Choroid plexus epithelial cell (primary cell): ENCODE data around the gene TMEM144.
"Not testable (repeated sequence)": the region's sequence is repeated elsewhere in the genome, so short reads cannot be mapped to it uniquely, and the experiment has no call there.

Experiments
- DNase-seq: peaks from one replicate; pipeline ENCODE4 v3.0.0-alpha.2; 2010; ENCODE audit warnings: low read depth
- H3K4me3 ChIP-seq: 2 replicates; pipeline ENCODE4 v1.5.1; 2011; ENCODE audit warnings: low read depth, mild to moderate bottlenecking, control low read depth, low read length, moderate library complexity
- TF ChIP-seq, protein P1 (sequence below): conservative IDR thresholded peaks from 2 replicates; pipeline ENCODE4 v1.5.1; 2011; ENCODE audit warnings: low read depth, mild to moderate bottlenecking, control low read depth, inconsistent platforms, low read length, moderate library complexity

The TMEM144 gene

DNA sequence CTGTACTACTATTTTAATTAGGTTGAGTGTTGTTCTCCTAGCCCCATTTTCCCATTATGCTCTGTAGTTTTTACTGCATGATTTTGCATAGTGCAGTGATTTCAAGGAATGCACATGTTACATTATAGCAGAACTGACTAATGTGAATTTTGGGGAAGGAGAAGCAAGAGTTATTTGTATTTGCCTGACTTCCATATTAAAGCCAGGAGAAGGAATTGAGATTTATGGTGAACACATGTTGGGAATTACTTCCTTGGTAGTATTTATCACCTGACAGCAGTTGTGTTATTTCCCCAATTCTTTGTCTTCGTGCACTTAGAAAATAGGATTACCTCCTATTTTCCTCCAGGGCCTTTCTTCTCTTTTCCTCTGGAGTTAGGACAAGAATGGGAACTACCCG lies 3.2 kb downstream of the TMEM144 start:
- TF ChIP-seq, protein P1, sequence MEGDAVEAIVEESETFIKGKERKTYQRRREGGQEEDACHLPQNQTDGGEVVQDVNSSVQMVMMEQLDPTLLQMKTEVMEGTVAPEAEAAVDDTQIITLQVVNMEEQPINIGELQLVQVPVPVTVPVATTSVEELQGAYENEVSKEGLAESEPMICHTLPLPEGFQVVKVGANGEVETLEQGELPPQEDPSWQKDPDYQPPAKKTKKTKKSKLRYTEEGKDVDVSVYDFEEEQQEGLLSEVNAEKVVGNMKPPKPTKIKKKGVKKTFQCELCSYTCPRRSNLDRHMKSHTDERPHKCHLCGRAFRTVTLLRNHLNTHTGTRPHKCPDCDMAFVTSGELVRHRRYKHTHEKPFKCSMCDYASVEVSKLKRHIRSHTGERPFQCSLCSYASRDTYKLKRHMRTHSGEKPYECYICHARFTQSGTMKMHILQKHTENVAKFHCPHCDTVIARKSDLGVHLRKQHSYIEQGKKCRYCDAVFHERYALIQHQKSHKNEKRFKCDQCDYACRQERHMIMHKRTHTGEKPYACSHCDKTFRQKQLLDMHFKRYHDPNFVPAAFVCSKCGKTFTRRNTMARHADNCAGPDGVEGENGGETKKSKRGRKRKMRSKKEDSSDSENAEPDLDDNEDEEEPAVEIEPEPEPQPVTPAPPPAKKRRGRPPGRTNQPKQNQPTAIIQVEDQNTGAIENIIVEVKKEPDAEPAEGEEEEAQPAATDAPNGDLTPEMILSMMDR: no peak
- no peak for DNase-seq
- H3K4me3 ChIP-seq: no peak overlapping the region

DNA sequence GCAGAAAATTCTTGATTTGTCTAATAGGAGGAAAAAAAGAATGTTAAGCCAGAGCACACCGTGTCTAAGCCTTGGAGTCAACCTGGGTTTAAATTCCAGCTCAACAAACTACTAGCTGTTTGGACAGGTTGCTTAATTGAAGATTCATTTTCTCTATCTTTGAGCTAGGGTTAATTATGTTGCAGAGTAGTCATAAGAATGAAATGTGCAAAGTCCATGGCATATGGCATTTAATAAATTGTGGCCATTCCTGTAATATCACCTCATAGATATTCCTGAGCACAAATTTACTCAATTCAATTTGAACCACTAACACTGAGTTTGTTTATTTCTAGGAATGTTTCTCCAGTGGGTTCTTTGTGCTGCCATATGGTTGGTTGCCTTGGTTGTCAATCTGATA lies 4.6 kb downstream of the TMEM144 start:
- no peak for DNase-seq
- TF ChIP-seq, protein P1: no peak
- H3K4me3 ChIP-seq: no peak overlapping the region

DNA sequence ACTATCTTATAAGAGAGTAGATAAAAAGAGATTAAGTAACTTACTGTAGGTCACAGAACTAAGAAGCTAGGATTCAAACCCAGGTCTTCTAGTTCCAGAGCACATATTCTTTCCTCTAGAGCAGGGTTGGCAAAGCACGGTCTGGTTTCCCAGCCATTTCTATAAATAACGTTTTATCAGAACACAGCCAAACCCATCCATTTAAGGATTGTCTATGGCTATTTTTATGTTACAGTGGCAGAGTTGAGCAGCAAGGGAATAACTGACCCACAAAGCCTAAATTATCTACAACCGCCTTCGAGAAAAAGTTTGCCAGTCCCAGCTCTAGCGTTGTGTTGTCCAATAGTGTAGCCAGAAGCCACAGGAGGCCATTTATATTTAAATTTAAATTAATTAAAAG lies 7.5 kb downstream of the TMEM144 start:
- DNase-seq: no peak
- H3K4me3 ChIP-seq: no peak overlapping the region
- TF ChIP-seq, protein P1: no peak

DNA sequence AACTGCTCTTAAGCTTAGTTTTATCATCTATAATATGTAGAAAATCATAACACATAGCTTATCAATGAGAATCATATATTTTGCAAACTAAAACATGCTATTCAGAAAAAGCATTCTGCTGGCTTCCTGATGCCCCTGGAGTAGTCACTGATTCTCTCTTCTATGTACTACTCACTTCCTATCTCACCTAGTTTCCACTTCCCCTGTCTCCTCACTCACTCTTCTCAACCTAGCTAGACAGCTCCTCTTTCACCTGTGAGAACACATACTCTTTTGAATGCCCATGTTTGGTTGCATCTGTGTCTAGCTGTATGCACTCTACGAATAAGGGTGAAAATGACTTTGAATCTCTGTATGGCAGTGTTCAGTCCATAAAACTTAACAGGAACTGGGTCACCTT lies 9.3 kb downstream of the TMEM144 start:
- no peak for DNase-seq
- H3K4me3 ChIP-seq: no peak overlapping the region
- TF ChIP-seq, protein P1: no peak

DNA sequence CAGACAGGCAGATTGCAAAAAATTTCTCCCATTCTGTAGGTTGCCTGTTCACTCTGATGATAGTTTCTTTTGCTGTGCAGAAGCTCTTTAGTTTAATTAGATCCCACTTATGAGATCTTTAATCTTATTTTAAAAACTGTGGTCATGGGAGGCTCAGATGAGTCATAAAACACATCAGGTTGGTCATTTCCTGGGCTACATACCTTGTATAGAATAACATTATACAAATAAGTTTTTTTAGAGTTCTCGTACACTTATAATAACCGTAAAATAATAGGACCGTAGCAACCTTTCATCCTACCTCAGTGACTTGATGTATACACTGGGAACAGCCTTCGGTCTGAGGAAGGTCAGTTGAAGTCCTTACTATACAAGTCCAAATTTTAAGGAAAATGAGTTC lies 14.0 kb downstream of the TMEM144 start:
- H3K4me3 ChIP-seq, DNase-seq: not testable (repeated sequence)

DNA sequence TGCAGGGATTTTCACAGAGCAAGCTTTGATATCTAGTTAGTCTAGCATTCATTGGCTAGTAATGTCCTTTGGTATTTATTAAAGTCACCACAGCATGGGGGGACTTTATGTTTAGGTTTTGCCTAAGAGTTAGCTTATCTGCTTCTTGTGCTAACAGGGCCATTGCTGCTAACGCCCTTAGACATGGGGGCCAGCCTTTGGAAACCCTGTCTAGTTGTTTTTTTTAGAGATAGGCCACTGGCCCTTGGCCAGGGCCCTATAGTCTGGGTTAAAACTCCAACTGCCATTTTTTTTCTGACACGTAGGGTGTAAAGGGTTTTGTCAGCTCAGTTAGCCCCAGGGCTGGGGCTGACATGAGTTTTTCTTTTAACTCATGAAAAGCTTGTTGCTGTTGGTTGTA lies 14.7 kb downstream of the TMEM144 start:
- DNase-seq, H3K4me3 ChIP-seq: not testable (repeated sequence)

DNA sequence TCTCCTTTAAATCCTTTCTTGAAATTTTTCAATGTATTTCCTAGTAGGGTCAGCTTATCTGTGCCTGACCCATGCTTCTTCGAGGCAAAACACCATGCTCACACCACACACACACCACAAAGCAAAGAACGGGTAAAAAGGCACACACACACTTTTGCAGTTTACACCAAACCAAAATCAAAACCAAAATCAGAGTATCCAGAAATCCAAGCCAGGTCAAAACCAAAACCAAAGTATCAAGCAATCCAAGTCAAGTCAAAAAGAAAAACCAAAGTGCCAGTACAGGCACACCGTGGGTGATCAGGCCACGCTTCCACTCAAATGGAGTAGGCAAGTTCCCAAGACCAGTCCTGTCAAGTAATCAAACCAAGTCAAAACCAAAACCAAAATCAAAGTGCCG lies 17.6 kb downstream of the TMEM144 start:
- not testable (repeated sequence) for DNase-seq, H3K4me3 ChIP-seq

DNA sequence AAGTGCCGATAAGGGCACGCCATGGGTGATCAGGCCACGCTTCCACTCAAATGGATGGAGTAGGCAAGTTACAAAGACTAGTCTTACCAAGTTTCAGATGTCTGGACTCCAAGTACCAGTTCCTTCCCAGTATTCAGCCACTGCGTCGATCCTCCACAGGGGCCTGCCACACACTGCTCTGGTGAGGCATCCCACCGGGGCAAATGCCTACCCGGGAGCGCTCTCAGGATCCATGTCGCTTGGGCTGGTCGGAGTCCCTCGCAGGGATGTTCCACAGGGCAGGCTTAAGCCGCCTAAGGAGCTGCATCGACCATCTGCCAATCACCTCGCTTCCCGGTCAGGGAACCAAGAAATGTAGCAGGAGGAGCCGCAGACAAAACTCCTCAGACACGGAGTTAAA lies 18.1 kb downstream of the TMEM144 start:
- not testable (repeated sequence) for H3K4me3 ChIP-seq, DNase-seq

DNA sequence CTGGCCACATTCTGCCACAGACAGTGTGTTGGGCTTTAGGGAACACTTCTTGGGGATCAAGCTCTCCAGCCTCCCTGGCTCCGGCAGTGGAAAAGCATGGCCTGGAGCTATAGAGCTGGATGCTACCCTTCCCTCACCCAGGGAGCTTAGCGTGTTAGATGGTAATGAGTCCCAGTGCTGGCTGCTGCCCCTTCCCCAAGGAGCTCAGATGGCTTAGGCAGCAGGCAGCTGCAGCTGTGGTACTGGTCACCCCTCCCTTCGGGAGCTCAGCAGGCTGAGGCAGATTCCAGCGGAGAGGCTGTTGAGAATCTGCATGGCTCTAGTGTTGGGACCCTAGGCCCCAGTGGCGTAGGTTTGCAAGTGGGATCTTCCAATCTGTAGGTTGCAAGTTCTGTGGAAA lies 19.5 kb downstream of the TMEM144 start:
- no peak for DNase-seq
- H3K4me3 ChIP-seq: no peak overlapping the region
- TF ChIP-seq, protein P1: no peak

DNA sequence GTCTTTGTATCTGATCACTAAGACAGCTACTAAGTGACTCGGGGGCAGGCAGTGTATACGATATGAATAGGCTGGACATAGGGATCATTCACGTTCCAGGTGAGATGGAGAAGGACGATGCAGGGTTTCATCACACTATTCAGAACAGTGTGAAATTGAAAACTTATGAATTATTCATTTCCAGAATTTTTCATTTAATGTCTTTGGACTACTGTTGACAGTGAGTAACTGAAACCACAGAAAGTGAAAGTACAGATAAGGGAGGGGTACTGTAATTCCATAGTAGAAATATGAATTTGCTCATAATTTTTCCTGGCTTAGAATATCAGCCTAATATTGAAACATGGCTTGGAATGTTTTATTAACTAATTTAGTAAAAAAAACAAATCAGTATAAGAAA lies 24.4 kb downstream of the TMEM144 start:
- DNase-seq: peak; percentile 26
- TF ChIP-seq, protein P1: no peak
- H3K4me3 ChIP-seq: no peak overlapping the region
